K562 (cell line): ENCODE results near the gene GALNT12. TPM values are rescaled to one million over a fixed set of nuclear protein-coding genes. Genes with fewer than 3 reads are reported as not detected.

Experiments used
- ATAC-seq: fragments of 200-7000 bp; cut with Tn5 transposase; 3 replicates; pipeline ENCODE4 v1.9.1; 2020; ENCODE audit warnings: moderate library complexity
- BruUV-seq: library from RNA; stranded (reverse); fragments of 400-500 nt; replicated peaks from 2 replicates; lab custom pipeline; 2021; lab: Mats Ljungman, UMichigan
- CTCF ChIA-PET: fragments of 300-600 bp; formaldehyde crosslinking; extraction: SDS; loops from one replicate; lab custom pipeline; 2021; ENCODE audit warnings: low intra/inter-chr PET ratio; lab: Yijun Ruan, JAX
- POLR2A ChIA-PET: fragments of 300-600, 350-650 bp; sonication (Branson Sonifier 250); formaldehyde crosslinking; extraction: SDS; loops from one replicate; lab custom pipeline; 2021; ENCODE audit warnings: antibody characterized with exemption, inconsistent platforms; lab: Yijun Ruan, JAX
- DNase-seq, 4 experiments: peaks; one replicate each; pipeline versions ENCODE4 v3.0.0 to v3.0.0-alpha.2; 2011 to 2018; ENCODE audit warnings: low spot score in 3 of 4, mixed read lengths in 3 of 4; ENCODE audit errors: extremely low read depth in 1 of 4
- FAIRE-seq: peaks from 2 replicates; lab custom pipeline; 2011; peaks lifted over from hg19 to GRCh38; lab: Jason Lieb, UNC
- H2AFZ ChIP-seq: 2 replicates; pipeline ENCODE4 v1.6.0; 2011; ENCODE audit warnings: low read depth, low read length, control low read depth, inconsistent platforms
- H3K27ac ChIP-seq: fragments of 200-600 bp; 3 replicates; pipeline ENCODE4 v1.8.0; 2011; ENCODE audit warnings: low read depth, mild to moderate bottlenecking, control low read depth, inconsistent platforms, low read length, moderate library complexity, mixed read lengths; ENCODE audit errors: extremely low read depth
- H3K27me3 ChIP-seq, 2 experiments: fragments of 300-600 bp in 1 of 2; 2 replicates in 1 of 2; 3 replicates in 1 of 2; pipeline versions ENCODE4 v1.6.0 to v1.8.0; 2011; ENCODE audit warnings: inconsistent platforms in 2 of 2, low read length in 2 of 2, mild to moderate bottlenecking in 1 of 2, mixed read lengths in 1 of 2, moderate library complexity in 1 of 2; ENCODE audit not compliant: control insufficient read depth in 2 of 2, insufficient read depth in 2 of 2
- H3K36me3 ChIP-seq: fragments of 300-600 bp; 3 replicates; pipeline ENCODE4 v1.8.0; 2011; ENCODE audit warnings: mild to moderate bottlenecking, low read length, inconsistent platforms; ENCODE audit not compliant: control insufficient read depth, insufficient read depth
- H3K4me1 ChIP-seq, 2 experiments: fragments of 200-600 bp in 1 of 2; replicated peaks in 1 of 2; 2 replicates in 1 of 2; 3 replicates in 1 of 2; pipeline versions ENCODE4 v1.5.1 to v1.8.0; 2011; ENCODE audit warnings: inconsistent platforms in 2 of 2, low read length in 2 of 2, mild to moderate bottlenecking in 1 of 2, mixed read lengths in 1 of 2, moderate library complexity in 1 of 2; ENCODE audit not compliant: control insufficient read depth in 2 of 2, insufficient read depth in 2 of 2
- H3K4me2 ChIP-seq: 2 replicates; pipeline ENCODE4 v1.6.1; 2011; ENCODE audit warnings: low read length, control low read depth, inconsistent platforms, mixed read lengths; ENCODE audit not compliant: insufficient read depth
- H3K4me3 ChIP-seq: fragments of 200-600 bp; sonication (generic), shearing (Covaris generic); 2 replicates; pipeline ENCODE4 v1.5.1; 2016; ENCODE audit warnings: control low read depth, inconsistent platforms
- H3K79me2 ChIP-seq: fragments of 200-600 bp; 3 replicates; pipeline ENCODE4 v1.8.0; 2011; ENCODE audit warnings: low read length, inconsistent platforms; ENCODE audit not compliant: control insufficient read depth, insufficient read depth
- H3K9ac ChIP-seq, 2 experiments: 2 replicates each; pipeline versions ENCODE4 v1.6.0 to v1.6.1; 2011; ENCODE audit warnings: low read depth in 2 of 2, low read length in 2 of 2, control low read depth in 1 of 2, inconsistent platforms in 1 of 2, mild to moderate bottlenecking in 1 of 2, mixed read lengths in 1 of 2; ENCODE audit not compliant: insufficient read depth in 1 of 2
- H3K9me1 ChIP-seq: one replicate; pipeline ENCODE4 v1.6.0; 2011; ENCODE audit warnings: inconsistent platforms, mild to moderate bottlenecking, low read length, moderate library complexity; ENCODE audit not compliant: control insufficient read depth, insufficient read depth
- H3K9me3 ChIP-seq: replicated peaks from 2 replicates; pipeline ENCODE4 v1.5.1; 2011; ENCODE audit warnings: low read depth, low read length, inconsistent platforms; ENCODE audit not compliant: control insufficient read depth, insufficient read depth
- H4K20me1 ChIP-seq: replicated peaks from 2 replicates; pipeline ENCODE4 v1.6.1; 2011; ENCODE audit warnings: low read length, inconsistent platforms, mixed read lengths; ENCODE audit not compliant: control insufficient read depth, insufficient read depth
- ATF6 ChIP-seq: sonication (generic); formaldehyde crosslinking; IDR thresholded peaks from 2 replicates; pipeline ENCODE4 v1.4.0; 2020; ENCODE audit warnings: mild to moderate bottlenecking, missing genetic modification reagents
- CHD7 ChIP-seq: fragments of 200-600 bp; sonication (generic); IDR thresholded peaks from one replicate; pipeline ENCODE4 v1.6.1; 2012; ENCODE audit warnings: mild to moderate bottlenecking, low read depth, low read length, inconsistent platforms
- SFPQ ChIP-seq: fragments of 200-400 bp; formaldehyde crosslinking; IDR thresholded peaks from 2 replicates; pipeline ENCODE4 v1.6.1; 2017; ENCODE audit warnings: mild to moderate bottlenecking, low read depth, low read length, moderate library complexity
- TARDBP ChIP-seq: fragments of 450-650 bp; IDR thresholded peaks from 2 replicates; pipeline ENCODE4 v1.6.1; 2016
- ZNF589 ChIP-seq: fragments of 200-800 bp; sonication (Bioruptor generic); IDR thresholded peaks from 2 replicates; pipeline ENCODE4 v1.6.1; 2016; ENCODE audit warnings: low read depth, missing genetic modification characterization, missing compliant biosample characterization
- WGBS: fragments of 100-300 bp; shearing (Covaris generic); methylation state at CpG from one replicate; pipeline ENCODE4 v1.1.6; 2016; ENCODE audit warnings: low coverage, mixed read lengths; ENCODE audit not compliant: insufficient coverage; ENCODE audit errors: missing lambda C conversion rate; 5-methylcytosine and 5-hydroxymethylcytosine counted together
- in situ Hi-C: fragments of 300-500 bp; cut with MboI; formaldehyde crosslinking; loops from 4 replicates; pipeline ENCODE4 v1.15.0; 2018; ENCODE audit warnings: inconsistent platforms, mixed read lengths
- intact Hi-C: fragments of 100-400 bp; cut with micrococcal nuclease; formaldehyde crosslinking; loops from 2 replicates; pipeline ENCODE4 v1.14.2; 2022
- polyA plus RNA-seq, 8 experiments: library from polyadenylated mRNA; depleted of rRNA in 4 of 8; stranded (reverse) in 5 of 8; unstranded in 3 of 8; fragments of >200 nt; fragmentation: Nextera tagmentation in 2 of 8; fragmentation: Illumina TruSeq in 1 of 8; extraction: Ambion mirVana in 2 of 8; extraction: Trizol in 1 of 8; gene quantifications; 2 replicates each; pipeline versions ENCODE4 v1.2.1 to v1.2.3, GENCODE V29; 2011 to 2014; ENCODE audit warnings: inconsistent platforms in 1 of 8, missing spikeins in 1 of 8
- total RNA-seq, 7 experiments: library from RNA; depleted of rRNA in 6 of 7; stranded (reverse); fragments of >200 nt in 6 of 7; fragmentation: Illumina TruSeq in 2 of 7; extraction: Trizol in 2 of 7; gene quantifications; 2 replicates each; pipeline versions ENCODE4 v1.2.1 to v1.2.3, GENCODE V29; 2011 to 2021; ENCODE audit warnings: low replicate concordance in 1 of 7

GALNT12 gene
- total and polyA plus RNA-seq, 9 of the 15 experiments (the other 6 are each of a cell fraction or from before 2014, with no cell fraction given), result 29.7 to 82.9 (median 44.2) TPM

GRCh38 chr9:98801561-98801960, 5.9 kb upstream of the GALNT12 start:
- Histone ChIP-seq H2AFZ (no peak overlapping the region), H4K20me1 (no peaks in the 10 kb centered on the region), H3K27ac (no peak overlapping the region), H3K9ac (no peak overlapping the region), H3K4me3 (no peak overlapping the region), H3K4me2 (no peak overlapping the region), H3K36me3 (no peaks in the 10 kb centered on the region), H3K4me1 (peaks cover 6 to 24% of the 10 kb centered on the region in 2 experiments), H3K27me3 (no peaks in the 10 kb centered on the region), H3K9me1 (no peaks in the 10 kb centered on the region), H3K79me2 (no peaks in the 10 kb centered on the region), H3K9me3 (no peaks in the 10 kb centered on the region; the same call in 1 of the 2 replicates)
- WGBS, result 92% methylated on average over 1 of the region's 1 CpG
- TF ChIP-seq CHD7 (no peak), ATF6 (CRISPR knock-in tag) (no peak), ZNF589 (CRISPR knock-in tag) (no peak), TARDBP (no peak), SFPQ (no peak)
- in situ Hi-C loops (no loop called here), intact Hi-C loops (no loop called here)
- no peak for ATAC-seq
- no peak for DNase-seq
- POLR2A ChIA-PET, result no interaction called here
- FAIRE-seq, result no peak
- CTCF ChIA-PET, result no interaction called here
- BruUV-seq, result no TSS peak
